ENCODE data around the gene DPY19L1.

GRCh38 chr7:35029311-35029710, 8.0 kb downstream of the DPY19L1 start:
- TF ChIP-seq POLR2A (IDR thresholded peaks at IDR 0.05; ENCODE audit: low read depth, low read length): no peak
- TF ChIP-seq TAF1 (IDR thresholded peaks at IDR 0.05; ENCODE audit: borderline replicate concordance, low read depth, low read length): no peak
